ENCODE results near the gene TMEM63C. TPM values are rescaled to one million over a fixed set of nuclear protein-coding genes. Genes with fewer than 3 reads are reported as not detected.

The TMEM63C gene
- total RNA-seq, 1 donor from 2014 or later: 6.6 TPM

DNA sequence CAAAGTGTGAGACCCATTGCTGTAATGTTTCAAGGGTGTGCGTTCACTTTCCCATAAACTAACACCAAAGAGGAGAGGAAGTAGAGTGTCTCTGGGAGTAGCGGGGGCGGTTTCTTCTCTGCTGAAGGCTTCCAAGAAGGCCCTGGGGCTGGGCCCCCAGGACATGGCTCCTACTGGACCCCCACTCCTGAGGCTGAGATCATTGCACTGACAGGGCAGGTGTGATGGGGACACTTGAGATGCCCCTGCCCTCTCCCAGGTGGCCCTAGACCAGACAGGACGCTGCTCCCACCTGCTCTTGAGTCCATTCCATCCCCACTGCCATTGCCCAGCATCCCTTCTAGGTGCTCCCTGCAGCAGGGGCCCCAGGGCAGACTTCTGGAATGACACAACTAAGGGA lies 20.1 kb downstream of the TMEM63C start:
- Mint-ChIP-seq H3K4me1 (ENCODE audit: unreplicated experiment) (peaks cover 32% of the 10 kb centered on the region), H3K27me3 (ENCODE audit: unreplicated experiment) (peaks cover 9% of the 10 kb centered on the region), H3K36me3 (ENCODE audit: low read depth, unreplicated experiment) (no peaks in the 10 kb centered on the region), H3K9me3 (ENCODE audit: unreplicated experiment) (no peaks in the 10 kb centered on the region), H3K4me3 (ENCODE audit: unreplicated experiment) (no peak overlapping the region), H3K27ac (ENCODE audit: unreplicated experiment) (no peak overlapping the region)
- TF ChIP-seq CTCF (IDR thresholded peaks at IDR 0.05; ENCODE audit: unreplicated experiment): no peak
- no peak for DNase-seq (ENCODE audit: low spot score)

- TF ChIP-seq CTCF (IDR thresholded peaks at IDR 0.05; ENCODE audit: unreplicated experiment): no peak
- no peak for DNase-seq (ENCODE audit: low spot score)
- Mint-ChIP-seq H3K9me3 (ENCODE audit: unreplicated experiment) (no peaks in the 10 kb centered on the region), H3K27ac (ENCODE audit: unreplicated experiment) (no peak overlapping the region), H3K4me1 (ENCODE audit: unreplicated experiment) (peaks cover 33% of the 10 kb centered on the region), H3K27me3 (ENCODE audit: unreplicated experiment) (peaks cover 12% of the 10 kb centered on the region), H3K36me3 (ENCODE audit: low read depth, unreplicated experiment) (no peaks in the 10 kb centered on the region), H3K4me3 (ENCODE audit: unreplicated experiment) (no peak overlapping the region)
These were observed 22.2 kb downstream of the TMEM63C start for GRCh38 chr14:77203611-77204458.

DNA sequence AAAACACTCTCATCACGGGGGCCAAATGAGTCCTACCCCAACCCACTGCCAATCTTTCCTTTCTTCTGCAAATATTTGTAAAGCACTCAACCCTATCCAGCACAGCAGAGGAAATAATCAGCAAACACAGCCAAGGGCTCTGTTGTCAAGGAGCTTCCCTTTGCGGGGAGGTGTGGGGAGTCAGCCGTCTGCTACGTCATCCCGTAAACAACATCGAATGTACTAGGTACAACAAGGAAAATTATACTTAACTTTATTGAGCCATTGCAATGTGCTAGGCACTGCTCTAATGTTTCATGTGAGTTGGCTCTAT lies 22.8 kb downstream of the TMEM63C start:
- Mint-ChIP-seq H3K36me3 (ENCODE audit: low read depth, unreplicated experiment) (no peaks in the 10 kb centered on the region), H3K9me3 (ENCODE audit: unreplicated experiment) (no peaks in the 10 kb centered on the region), H3K27me3 (ENCODE audit: unreplicated experiment) (peaks cover 9% of the 10 kb centered on the region), H3K4me3 (ENCODE audit: unreplicated experiment) (no peak overlapping the region), H3K4me1 (ENCODE audit: unreplicated experiment) (peaks cover 27% of the 10 kb centered on the region), H3K27ac (ENCODE audit: unreplicated experiment) (no peak overlapping the region)
- DNase-seq (ENCODE audit: low spot score): no peak
- no peak for TF ChIP-seq CTCF (IDR thresholded peaks at IDR 0.05; ENCODE audit: unreplicated experiment)

GRCh38 chr14:77204907-77205306 lies 23.3 kb downstream of the TMEM63C start:
- no peak for DNase-seq (ENCODE audit: low spot score)
- Mint-ChIP-seq H3K27ac (ENCODE audit: unreplicated experiment) (no peak overlapping the region), H3K36me3 (ENCODE audit: low read depth, unreplicated experiment) (no peaks in the 10 kb centered on the region), H3K9me3 (ENCODE audit: unreplicated experiment) (no peaks in the 10 kb centered on the region), H3K4me1 (ENCODE audit: unreplicated experiment) (peaks cover 24% of the 10 kb centered on the region), H3K27me3 (ENCODE audit: unreplicated experiment) (peaks cover 8% of the 10 kb centered on the region), H3K4me3 (ENCODE audit: unreplicated experiment) (no peak overlapping the region)
- TF ChIP-seq CTCF (IDR thresholded peaks at IDR 0.05; ENCODE audit: unreplicated experiment): no peak

- Mint-ChIP-seq H3K27ac (ENCODE audit: unreplicated experiment) (no peak overlapping the region), H3K4me3 (ENCODE audit: unreplicated experiment) (no peak overlapping the region), H3K9me3 (ENCODE audit: unreplicated experiment) (no peaks in the 10 kb centered on the region), H3K4me1 (ENCODE audit: unreplicated experiment) (peaks cover 24% of the 10 kb centered on the region), H3K27me3 (ENCODE audit: unreplicated experiment) (peaks cover 8% of the 10 kb centered on the region), H3K36me3 (ENCODE audit: low read depth, unreplicated experiment) (no peaks in the 10 kb centered on the region)
- no peak for TF ChIP-seq CTCF (IDR thresholded peaks at IDR 0.05; ENCODE audit: unreplicated experiment)
- DNase-seq (ENCODE audit: low spot score): no peak
These were observed 24.0 kb downstream of the TMEM63C start for GRCh38 chr14:77205566-77205965.
